HL-60 (cell line): ENCODE data around the gene MACROD2.

Source experiments
- CTCF ChIP-seq: IDR thresholded peaks from one replicate; pipeline ENCODE4 v1.5.1; 2011; ENCODE audit warnings: low read length, control low read depth, inconsistent platforms; ENCODE audit not compliant: insufficient read depth
- GABPA ChIP-seq: IDR thresholded peaks from 2 replicates; pipeline ENCODE4 v1.6.1; 2012; ENCODE audit warnings: low read depth
- POLR2AphosphoS5 ChIP-seq: IDR thresholded peaks from 2 replicates; pipeline ENCODE4 v1.6.1; 2012; ENCODE audit warnings: low read depth
- REST ChIP-seq: IDR thresholded peaks from 2 replicates; pipeline ENCODE4 v1.6.1; 2012; ENCODE audit warnings: low read depth; ENCODE audit not compliant: insufficient replicate concordance
- SPI1 ChIP-seq: IDR thresholded peaks from 2 replicates; pipeline ENCODE4 v1.6.1; 2012; ENCODE audit warnings: low read depth, mild to moderate bottlenecking, borderline replicate concordance

- no peak for TF ChIP-seq POLR2AphosphoS5
- TF ChIP-seq CTCF, result no peak
- no peak for TF ChIP-seq SPI1
- TF ChIP-seq REST, result no peak
- no peak for TF ChIP-seq GABPA
Observed at GRCh38 chr20:15012566-15012965, 1017.2 kb downstream of the MACROD2 start.
